SK-N-SH (cell line): ENCODE measurements around the gene SPAG6.

Experiments used
- CHD2 ChIP-seq: fragments of 150-350 bp; IDR thresholded peaks from 2 replicates; pipeline ENCODE4 v1.6.1; 2018; ENCODE audit warnings: low read length; ENCODE audit not compliant: partially characterized antibody
- CTCF ChIP-seq: fragments of 200-600 bp; sonication (generic); IDR thresholded peaks from 2 replicates; pipeline ENCODE4 v1.6.1; 2017; ENCODE audit warnings: antibody characterized with exemption, mild to moderate bottlenecking, moderate library complexity
- EP300 ChIP-seq, 2 experiments: IDR thresholded peaks; 2 replicates each; pipeline versions ENCODE4 v1.4.0 to v1.6.1; 2012; ENCODE audit warnings: borderline replicate concordance in 1 of 2, low read depth in 1 of 2, low read length in 1 of 2
- EZH2phosphoT487 ChIP-seq: fragments of 200-600 bp; sonication (generic); IDR thresholded peaks from 2 replicates; pipeline ENCODE4 v1.6.1; 2017; ENCODE audit warnings: low read depth, mixed run types, mild to moderate bottlenecking, antibody characterized with exemption, moderate library complexity, borderline replicate concordance
- FOXM1 ChIP-seq: IDR thresholded peaks from 2 replicates; pipeline ENCODE4 v1.4.0; 2012; ENCODE audit warnings: low read depth, mild to moderate bottlenecking
- MEF2A ChIP-seq: IDR thresholded peaks from 2 replicates; pipeline ENCODE4 v1.4.0; 2012; ENCODE audit warnings: low read depth, borderline replicate concordance
- RAD21 ChIP-seq: IDR thresholded peaks from 2 replicates; pipeline ENCODE4 v1.6.1; 2012; ENCODE audit warnings: mild to moderate bottlenecking, low read length
- RCOR1 ChIP-seq: fragments of 150-350 bp; IDR thresholded peaks from 2 replicates; pipeline ENCODE4 v1.6.1; 2017; ENCODE audit warnings: antibody characterized with exemption, low read length
- USF2 ChIP-seq: fragments of 150-350 bp; IDR thresholded peaks from 2 replicates; pipeline ENCODE4 v1.6.1; 2017; ENCODE audit warnings: antibody characterized with exemption, low read length, low read depth, borderline replicate concordance

GRCh38 chr10:22381262-22381661 is 36.0 kb downstream of the SPAG6 start:
- no peak for TF ChIP-seq FOXM1
- no peak for TF ChIP-seq CTCF
- no peak for TF ChIP-seq EP300 (IDR thresholded peaks at IDR 0.05; ENCODE audit: borderline replicate concordance in 1 of 2, low read depth in 1 of 2, low read length in 1 of 2)
- TF ChIP-seq USF2 = no peak
- no peak for TF ChIP-seq CHD2
- TF ChIP-seq RCOR1 = no peak
- no peak for TF ChIP-seq MEF2A
- TF ChIP-seq EZH2phosphoT487 = no peak
- TF ChIP-seq RAD21 = no peak
